ENCODE measurements around the gene WIZ.

DNA sequence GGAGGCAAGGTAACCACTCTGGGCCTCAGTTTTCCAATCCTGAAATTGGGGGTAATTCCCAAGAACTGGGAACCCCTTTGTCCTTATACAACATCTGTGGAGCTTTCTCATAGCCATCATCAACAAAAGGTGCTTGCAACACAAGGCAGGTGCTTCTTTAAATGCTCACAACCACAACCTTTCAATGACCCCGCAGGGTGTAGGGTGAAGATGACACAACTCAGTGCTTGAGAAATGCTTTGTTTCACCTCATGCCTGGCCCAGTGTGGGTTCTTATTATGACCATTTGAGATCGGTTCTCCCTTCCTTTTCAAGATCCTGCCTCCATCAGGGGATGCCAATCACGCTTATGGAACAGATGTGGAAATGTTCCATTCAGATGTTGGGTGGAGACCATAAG lies 8.4 kb downstream of the WIZ start:
- TF ChIP-seq, protein P1, sequence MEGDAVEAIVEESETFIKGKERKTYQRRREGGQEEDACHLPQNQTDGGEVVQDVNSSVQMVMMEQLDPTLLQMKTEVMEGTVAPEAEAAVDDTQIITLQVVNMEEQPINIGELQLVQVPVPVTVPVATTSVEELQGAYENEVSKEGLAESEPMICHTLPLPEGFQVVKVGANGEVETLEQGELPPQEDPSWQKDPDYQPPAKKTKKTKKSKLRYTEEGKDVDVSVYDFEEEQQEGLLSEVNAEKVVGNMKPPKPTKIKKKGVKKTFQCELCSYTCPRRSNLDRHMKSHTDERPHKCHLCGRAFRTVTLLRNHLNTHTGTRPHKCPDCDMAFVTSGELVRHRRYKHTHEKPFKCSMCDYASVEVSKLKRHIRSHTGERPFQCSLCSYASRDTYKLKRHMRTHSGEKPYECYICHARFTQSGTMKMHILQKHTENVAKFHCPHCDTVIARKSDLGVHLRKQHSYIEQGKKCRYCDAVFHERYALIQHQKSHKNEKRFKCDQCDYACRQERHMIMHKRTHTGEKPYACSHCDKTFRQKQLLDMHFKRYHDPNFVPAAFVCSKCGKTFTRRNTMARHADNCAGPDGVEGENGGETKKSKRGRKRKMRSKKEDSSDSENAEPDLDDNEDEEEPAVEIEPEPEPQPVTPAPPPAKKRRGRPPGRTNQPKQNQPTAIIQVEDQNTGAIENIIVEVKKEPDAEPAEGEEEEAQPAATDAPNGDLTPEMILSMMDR (IDR thresholded peaks at IDR 0.05 in 8 of 11, conservative IDR thresholded peaks at IDR 0.05 in 3 of 11) = no peak
- TF ChIP-seq POLR2A (IDR thresholded peaks at IDR 0.05) = no peak

Measured in spleen (tissue), 7 donors.